IPS DF 6.9 (cell line): ENCODE results near the gene PARP3.

Source experiments
- DNase-seq: peaks from one replicate; pipeline ENCODE4 v3.0.0-alpha.2; 2013; ENCODE audit warnings: low read depth, low spot score
- H3K27ac ChIP-seq: one replicate; pipeline ENCODE4 v1.5.1; 2013; ENCODE audit warnings: low read length, control low read depth
- H3K27me3 ChIP-seq: 2 replicates; pipeline ENCODE4 v1.6.1; 2013; ENCODE audit warnings: mild to moderate bottlenecking, low read length; ENCODE audit not compliant: control insufficient read depth, insufficient read depth
- H3K36me3 ChIP-seq: 2 replicates; pipeline ENCODE4 v1.6.1; 2013; ENCODE audit warnings: low read length; ENCODE audit not compliant: control insufficient read depth, insufficient read depth
- H3K4me1 ChIP-seq: 2 replicates; pipeline ENCODE4 v1.6.1; 2013; ENCODE audit warnings: low read length; ENCODE audit not compliant: control insufficient read depth, insufficient read depth
- H3K4me3 ChIP-seq: 2 replicates; pipeline ENCODE4 v1.5.1; 2013; ENCODE audit warnings: mild to moderate bottlenecking, low read length
- H3K9me3 ChIP-seq: 2 replicates; pipeline ENCODE4 v1.6.1; 2013; ENCODE audit warnings: low read length, inconsistent platforms; ENCODE audit not compliant: control insufficient read depth, insufficient read depth
- WGBS: extraction: QIAGEN DNeasy Blood & Tissue Kit; methylation state at CpG from one replicate; pipeline ENCODE4 v1.1.7; 2013; ENCODE audit warnings: mixed read lengths, missing lambda C conversion rate; ENCODE audit not compliant: insufficient read length, insufficient coverage; 5-methylcytosine and 5-hydroxymethylcytosine counted together

PARP3 gene

GRCh38 chr3:51977446-51978142 lies 35.4 kb downstream of the PARP3 start:
- no CpG with 5 or more reads among the region's 9 CpGs for WGBS
- Histone ChIP-seq H3K27me3 (peaks cover 5% of the 10 kb centered on the region; the same call in 1 of the 2 replicates), H3K9me3 (no peaks in the 10 kb centered on the region), H3K4me3 (no peak overlapping the region), H3K4me1 (peaks cover 13% of the 10 kb centered on the region), H3K27ac (no peak overlapping the region), H3K36me3 (no peaks in the 10 kb centered on the region)
- DNase-seq: no peak

GRCh38 chr3:51978143-51978502 lies 36.0 kb downstream of the PARP3 start:
- WGBS: no CpG with 5 or more reads among the region's 4 CpGs
- Histone ChIP-seq H3K9me3 (no peaks in the 10 kb centered on the region), H3K36me3 (no peaks in the 10 kb centered on the region), H3K27me3 (peaks cover 5% of the 10 kb centered on the region; the same call in 1 of the 2 replicates), H3K4me1 (peaks cover 14% of the 10 kb centered on the region), H3K4me3 (no peak overlapping the region), H3K27ac (no peak overlapping the region)
- DNase-seq: no peak

GRCh38 chr3:51980253-51980652 lies 38.1 kb downstream of the PARP3 start:
- DNase-seq: no peak
- no peaks in the 10 kb centered on the region for H3K36me3 ChIP-seq
- peaks cover 5% of the 10 kb centered on the region; the same call in 1 of the 2 replicates for H3K27me3 ChIP-seq
- no peaks in the 10 kb centered on the region for H3K9me3 ChIP-seq
- H3K27ac ChIP-seq: no peak overlapping the region
- no peak overlapping the region for H3K4me3 ChIP-seq
- no CpG with 5 or more reads among the region's 10 CpGs for WGBS
- H3K4me1 ChIP-seq: peaks cover 9% of the 10 kb centered on the region; the same call in 1 of the 2 replicates

- DNase-seq: no peak
- no CpG with 5 or more reads among the region's 4 CpGs for WGBS
- Histone ChIP-seq H3K36me3 (no peaks in the 10 kb centered on the region), H3K9me3 (no peaks in the 10 kb centered on the region), H3K27ac (no peak overlapping the region), H3K27me3 (no peaks in the 10 kb centered on the region; the same call in 1 of the 2 replicates), H3K4me3 (peak overlapping the region; percentile 14; the same call in 1 of the 2 replicates), H3K4me1 (peaks cover 4% of the 10 kb centered on the region; the same call in 1 of the 2 replicates)
These were observed 40.2 kb downstream of the PARP3 start for GRCh38 chr3:51982352-51982837.

- no peak for DNase-seq
- Histone ChIP-seq H3K27me3 (no peaks in the 10 kb centered on the region), H3K4me3 (peak within 1 kb of the TSS; percentile 14; the same call in 1 of the 2 replicates), H3K4me1 (peaks cover 4% of the 10 kb centered on the region; the same call in 1 of the 2 replicates), H3K9me3 (no peaks in the 10 kb centered on the region), H3K36me3 (no peaks in the 10 kb centered on the region), H3K27ac (no peak within 1 kb of the TSS)
- WGBS: no CpG with 5 or more reads among the region's 68 CpGs
These were observed 40.8 kb downstream of the PARP3 start, which contains the start of gene ACY1 for GRCh38 chr3:51982838-51983577. Gene ACY1 (plus strand): TSS chr3:51983535. CDS start chr3:51984065, 530 bp downstream.

GRCh38 chr3:51983578-51984268 lies 41.6 kb downstream of the PARP3 start:
- DNase-seq: no peak
- Histone ChIP-seq H3K27me3 (no peaks in the 10 kb centered on the region), H3K9me3 (no peaks in the 10 kb centered on the region), H3K36me3 (no peaks in the 10 kb centered on the region), H3K27ac (no peak overlapping the region), H3K4me3 (peak overlapping the region; percentile 14; the same call in 1 of the 2 replicates), H3K4me1 (peaks cover 6% of the 10 kb centered on the region)
- WGBS: no CpG with 5 or more reads among the region's 22 CpGs

- H3K9me3 ChIP-seq: no peaks in the 10 kb centered on the region
- H3K27ac ChIP-seq: no peak overlapping the region
- H3K36me3 ChIP-seq: no peaks in the 10 kb centered on the region
- H3K4me1 ChIP-seq: peaks cover 6% of the 10 kb centered on the region
- no peak for DNase-seq
- H3K27me3 ChIP-seq: no peaks in the 10 kb centered on the region
- no peak overlapping the region for H3K4me3 ChIP-seq
These were observed 42.1 kb downstream of the PARP3 start for GRCh38 chr3:51984269-51984647.

- Histone ChIP-seq H3K27ac (no peak overlapping the region), H3K36me3 (no peaks in the 10 kb centered on the region; the same call in 1 of the 2 replicates), H3K9me3 (no peaks in the 10 kb centered on the region), H3K4me1 (peaks cover 6% of the 10 kb centered on the region), H3K4me3 (no peak overlapping the region), H3K27me3 (no peaks in the 10 kb centered on the region)
- WGBS: no CpG with 5 or more reads among the region's 6 CpGs
- DNase-seq: no peak
These were observed 42.9 kb downstream of the PARP3 start for GRCh38 chr3:51985063-51985462.

- DNase-seq: no peak
- H3K36me3 ChIP-seq: no peaks in the 10 kb centered on the region; the same call in 1 of the 2 replicates
- H3K4me1 ChIP-seq: peaks cover 6% of the 10 kb centered on the region
- no CpG with 5 or more reads among the region's 12 CpGs for WGBS
- no peak overlapping the region for H3K27ac ChIP-seq
- no peak overlapping the region for H3K4me3 ChIP-seq
- no peaks in the 10 kb centered on the region for H3K27me3 ChIP-seq
- H3K9me3 ChIP-seq: no peaks in the 10 kb centered on the region
These were observed 44.1 kb downstream of the PARP3 start for GRCh38 chr3:51986010-51986947.
